Calu3 (cell line): Measurements from ENCODE around the gene SMAD7. TPM values are rescaled to one million over a fixed set of nuclear protein-coding genes. Genes with fewer than 3 reads are reported as not detected.
A peak's percentile ranks its signal among the peaks of the same experiment; 100 is the strongest.

Experiments
- BruUV-seq: library from RNA; stranded (reverse); fragments of 400-500 nt; replicated peaks from 2 replicates; lab custom pipeline; 2021; lab: Mats Ljungman, UMichigan
- CTCF ChIA-PET: fragments of 300-600 bp; sonication (Branson Sonifier 250); formaldehyde crosslinking; loops from one replicate; lab custom pipeline; 2022; ENCODE audit warnings: antibody characterized with exemption; lab: Charles Lee
- DNase-seq: peaks from one replicate; pipeline ENCODE4 v3.0.0; 2022
- H3K27ac Mint-ChIP-seq: one replicate; pipeline ENCODE4 v1.8.0; 2022; ENCODE audit warnings: mixed read lengths; ENCODE audit not compliant: unreplicated experiment
- H3K27me3 Mint-ChIP-seq: one replicate; pipeline ENCODE4 v1.8.0; 2022; ENCODE audit warnings: mixed read lengths; ENCODE audit not compliant: unreplicated experiment
- H3K36me3 Mint-ChIP-seq: one replicate; pipeline ENCODE4 v1.8.0; 2022; ENCODE audit warnings: mild to moderate bottlenecking, moderate library complexity, mixed read lengths; ENCODE audit not compliant: insufficient read depth, unreplicated experiment
- H3K4me1 Mint-ChIP-seq: one replicate; pipeline ENCODE4 v1.8.0; 2022; ENCODE audit warnings: mild to moderate bottlenecking, low read depth, mixed read lengths; ENCODE audit not compliant: unreplicated experiment
- H3K4me3 Mint-ChIP-seq: one replicate; pipeline ENCODE4 v1.8.0; 2022; ENCODE audit warnings: mild to moderate bottlenecking, low read depth, moderate library complexity, mixed read lengths; ENCODE audit not compliant: unreplicated experiment
- H3K9me3 Mint-ChIP-seq: one replicate; pipeline ENCODE4 v1.8.0; 2022; ENCODE audit warnings: low read depth, mixed read lengths; ENCODE audit not compliant: unreplicated experiment
- intact Hi-C: fragments of 100-400 bp; cut with micrococcal nuclease; formaldehyde crosslinking; loops from one replicate; pipeline ENCODE4 v1.10.0; 2022; ENCODE audit not compliant: unreplicated experiment
- total RNA-seq: library from RNA; stranded (reverse); gene quantifications from 2 replicates; pipeline ENCODE4 v1.2.3, GENCODE V29; 2022
- TF ChIP-seq, protein P1 (sequence below): fragments of 200-600 bp; IDR thresholded peaks from one replicate; pipeline ENCODE4 v1.8.0; 2022; ENCODE audit warnings: antibody characterized with exemption; ENCODE audit not compliant: unreplicated experiment

The SMAD7 gene
- total RNA-seq, 1 experiment from 2014 or later: 13.7 TPM

GRCh38 chr18:48929212-48929612 lies 21.6 kb downstream of the SMAD7 start:
- no peak for DNase-seq
- CTCF ChIA-PET: interaction anchor here (0.6 to 1.1 kb wide), 3 partner anchors 18 to 221 kb away, joined by 3 to 5 read pairs (median 5); no protein-coding TSS in a partner anchor
- Mint-ChIP-seq H3K27ac (peak overlapping the region; percentile 85), H3K4me3 (peak overlapping the region; percentile 65), H3K9me3 (no peaks in the 10 kb centered on the region), H3K36me3 (peaks cover 42% of the 10 kb centered on the region), H3K4me1 (peaks cover 85% of the 10 kb centered on the region), H3K27me3 (no peaks in the 10 kb centered on the region)
- intact Hi-C loops: no loop called here
- TF ChIP-seq, protein P1, sequence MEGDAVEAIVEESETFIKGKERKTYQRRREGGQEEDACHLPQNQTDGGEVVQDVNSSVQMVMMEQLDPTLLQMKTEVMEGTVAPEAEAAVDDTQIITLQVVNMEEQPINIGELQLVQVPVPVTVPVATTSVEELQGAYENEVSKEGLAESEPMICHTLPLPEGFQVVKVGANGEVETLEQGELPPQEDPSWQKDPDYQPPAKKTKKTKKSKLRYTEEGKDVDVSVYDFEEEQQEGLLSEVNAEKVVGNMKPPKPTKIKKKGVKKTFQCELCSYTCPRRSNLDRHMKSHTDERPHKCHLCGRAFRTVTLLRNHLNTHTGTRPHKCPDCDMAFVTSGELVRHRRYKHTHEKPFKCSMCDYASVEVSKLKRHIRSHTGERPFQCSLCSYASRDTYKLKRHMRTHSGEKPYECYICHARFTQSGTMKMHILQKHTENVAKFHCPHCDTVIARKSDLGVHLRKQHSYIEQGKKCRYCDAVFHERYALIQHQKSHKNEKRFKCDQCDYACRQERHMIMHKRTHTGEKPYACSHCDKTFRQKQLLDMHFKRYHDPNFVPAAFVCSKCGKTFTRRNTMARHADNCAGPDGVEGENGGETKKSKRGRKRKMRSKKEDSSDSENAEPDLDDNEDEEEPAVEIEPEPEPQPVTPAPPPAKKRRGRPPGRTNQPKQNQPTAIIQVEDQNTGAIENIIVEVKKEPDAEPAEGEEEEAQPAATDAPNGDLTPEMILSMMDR: no peak
- BruUV-seq: no TSS peak

DNA sequence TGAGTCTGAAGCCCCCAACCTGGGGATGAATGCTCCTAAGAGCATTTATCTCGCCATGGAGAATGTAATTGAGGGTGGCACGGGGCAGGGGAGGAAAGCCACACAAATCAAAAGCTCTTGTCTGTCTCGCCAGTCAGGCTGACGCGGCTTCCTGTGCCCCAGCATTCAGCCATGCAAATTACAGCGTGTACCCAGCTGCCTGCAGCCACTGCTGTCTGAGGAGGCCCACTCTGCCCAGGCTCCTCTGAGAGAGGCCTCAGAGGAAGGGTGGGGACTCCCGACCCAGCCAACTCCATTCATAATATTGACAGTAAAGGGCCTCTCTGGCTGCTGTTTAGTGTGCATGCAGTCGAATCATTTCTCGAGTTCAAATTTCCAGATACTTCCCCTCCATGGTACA lies 22.0 kb downstream of the SMAD7 start:
- peak overlapping the region; percentile 65 for H3K4me3 Mint-ChIP-seq

GRCh38 chr18:48927286-48928080 lies 23.3 kb downstream of the SMAD7 start:
- peaks cover 82% of the 10 kb centered on the region for H3K4me1 Mint-ChIP-seq
- H3K4me3 Mint-ChIP-seq: no peak overlapping the region
- CTCF ChIA-PET: no interaction called here
- intact Hi-C loops: no loop called here
- no peaks in the 10 kb centered on the region for H3K27me3 Mint-ChIP-seq
- no peaks in the 10 kb centered on the region for H3K9me3 Mint-ChIP-seq
- TF ChIP-seq, protein P1: no peak
- H3K36me3 Mint-ChIP-seq: peaks cover 44% of the 10 kb centered on the region
- no peak for DNase-seq
- no peak overlapping the region for H3K27ac Mint-ChIP-seq
- no TSS peak for BruUV-seq

More for the DNA sequence above, 22.0 kb downstream of the SMAD7 start:
- TF ChIP-seq, protein P1: no peak
- H3K36me3 Mint-ChIP-seq: peaks cover 42% of the 10 kb centered on the region
- peak; percentile 34 for DNase-seq
- intact Hi-C loops: no loop called here
- CTCF ChIA-PET: interaction anchor here (1.1 kb wide), 1 partner anchor 18 kb away, joined by 5 read pairs; no protein-coding TSS in a partner anchor
- no TSS peak for BruUV-seq
- H3K9me3 Mint-ChIP-seq: no peaks in the 10 kb centered on the region
- H3K27ac Mint-ChIP-seq: peak overlapping the region; percentile 85
- H3K4me1 Mint-ChIP-seq: peaks cover 85% of the 10 kb centered on the region
- H3K27me3 Mint-ChIP-seq: no peaks in the 10 kb centered on the region

DNA sequence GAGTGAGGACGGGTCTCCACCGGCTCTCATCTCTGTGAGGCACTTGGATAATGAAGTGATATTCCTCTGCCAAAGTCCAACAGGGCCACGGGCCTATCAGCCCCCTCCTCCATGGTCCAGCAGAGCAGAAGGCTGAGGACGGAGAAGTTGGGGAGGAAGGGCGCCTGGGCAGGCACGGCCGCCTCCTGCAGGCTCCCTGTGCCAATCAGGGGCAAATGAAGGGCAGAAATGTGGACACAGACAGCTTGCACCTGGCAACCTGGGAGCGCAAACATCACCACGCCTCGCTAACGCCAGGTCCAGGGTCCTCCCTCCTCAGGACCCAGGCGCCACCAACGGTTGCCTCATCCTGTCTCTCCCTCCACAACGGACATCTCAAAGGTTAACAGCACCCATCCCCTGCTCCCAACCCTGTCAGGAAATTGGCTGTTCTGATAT lies 24.3 kb downstream of the SMAD7 start:
- TF ChIP-seq, protein P1: no peak
- Mint-ChIP-seq H3K27ac (no peak overlapping the region), H3K4me1 (peaks cover 74% of the 10 kb centered on the region), H3K9me3 (no peaks in the 10 kb centered on the region), H3K27me3 (no peaks in the 10 kb centered on the region), H3K4me3 (no peak overlapping the region), H3K36me3 (peaks cover 36% of the 10 kb centered on the region)
- no TSS peak for BruUV-seq
- CTCF ChIA-PET: no interaction called here
- intact Hi-C loops: no loop called here
- DNase-seq: no peak
